ENCODE measurements around the gene LRRK2.
"Not testable (repeated sequence)": the region's sequence is repeated elsewhere in the genome, so short reads cannot be mapped to it uniquely, and the experiment has no call there.

The LRRK2 gene

GRCh38 chr12:40325349-40325960 is 100.7 kb downstream of the LRRK2 start:
- peak; percentile 84 for DNase-seq

GRCh38 chr12:40327535-40327934 is 102.7 kb downstream of the LRRK2 start:
- DNase-seq, result no peak

- no peak for DNase-seq
Measured at GRCh38 chr12:40330180-40330579, 105.4 kb downstream of the LRRK2 start.

GRCh38 chr12:40331886-40332285 is 107.1 kb downstream of the LRRK2 start:
- peak; percentile 57 for DNase-seq

GRCh38 chr12:40335991-40336390 is 111.2 kb downstream of the LRRK2 start:
- DNase-seq, result no peak

- DNase-seq, result peak; percentile 66
Measured at GRCh38 chr12:40336573-40337199, 111.9 kb downstream of the LRRK2 start.

- DNase-seq, result no peak
Measured at GRCh38 chr12:40338071-40338470, 113.3 kb downstream of the LRRK2 start.

GRCh38 chr12:40338621-40339020 is 113.8 kb downstream of the LRRK2 start:
- no peak for DNase-seq

- DNase-seq, result peak; percentile 26
Measured at GRCh38 chr12:40342010-40342409, 117.2 kb downstream of the LRRK2 start.

GRCh38 chr12:40343124-40343523 is 118.3 kb downstream of the LRRK2 start:
- DNase-seq, result no peak

GRCh38 chr12:40344312-40344711 is 119.5 kb downstream of the LRRK2 start:
- no peak for DNase-seq

GRCh38 chr12:40351976-40352375 is 127.2 kb downstream of the LRRK2 start:
- no peak for DNase-seq

- DNase-seq, result peak; percentile 52
Measured at GRCh38 chr12:40375076-40375475, 150.3 kb downstream of the LRRK2 start.

- DNase-seq, result no peak
Measured at GRCh38 chr12:40376533-40377267, 151.9 kb downstream of the LRRK2 start.

GRCh38 chr12:40378691-40379090 is 153.9 kb downstream of the LRRK2 start:
- DNase-seq, result no peak

- no peak for DNase-seq
Measured at GRCh38 chr12:40382217-40382616, 157.4 kb downstream of the LRRK2 start.

- DNase-seq, result not testable (repeated sequence)
Measured at GRCh38 chr12:40387279-40387678, 162.5 kb downstream of the LRRK2 start.

- no peak for DNase-seq
Measured at GRCh38 chr12:40390980-40391379, 166.2 kb downstream of the LRRK2 start.

GRCh38 chr12:40393026-40393425 is 168.2 kb downstream of the LRRK2 start:
- DNase-seq, result peak; percentile 53

- DNase-seq, result no peak
Measured at GRCh38 chr12:40399656-40400055, 174.9 kb downstream of the LRRK2 start.

GRCh38 chr12:40405419-40405818 is 180.6 kb downstream of the LRRK2 start:
- no peak for DNase-seq

Measured in DMS53 (cell line).